Heart left ventricle (tissue), 13 donors: ENCODE measurements around the gene ATP2B2.

Experiments
- POLR2A ChIP-seq, 2 donors: fragments of 450-650 bp; IDR thresholded peaks; one replicate each; pipeline ENCODE4 v1.6.1; 2017; ENCODE audit warnings: antibody characterized with exemption in 2 of 2, mild to moderate bottlenecking in 2 of 2, moderate library complexity in 2 of 2
- TF ChIP-seq, protein P1 (sequence below), 12 donors: fragments of 200-600 bp; sonication (generic) in 4 of 12; IDR thresholded peaks; one replicate each; pipeline versions ENCODE4 v1.5.0 to v1.8.0; 2018 to 2022; ENCODE audit warnings: antibody characterized with exemption in 12 of 12, mild to moderate bottlenecking in 5 of 12
- donor health status: ischemic (EF 13 %, LVEDD 7.1; RV severe dilation, severe dysfunction).
- donor health status: DM: no; HTN: yes; CAD: no.
- donor health status: DM: no; HTN: no; CAD: no.
- donor health status: ischemic (EF 25% LVEDD 6.9; RV normal size, moderate dysfunction).
- donor health status: ischemic (EF 25% LVEDD 5.7; RV mildly dilated, moderate dysfunction).
- donor health status: ischemic (EF 35%, LVEDD 5.7; RV mildly dilated, moderate dysfunction).
- donor health status: nonischemic (EF 11% LVEDD 7.7; RV severe dilation, severe dysfunction).
- donor health status: DM: yes; HTN: yes; CAD: no.
- donor health status: PGD.
- donor health status: ischemic (EF 29% LVEDD 5.4; RV normal size, mild dysfunction).
- donor health status: nonischemic (EF 23%, LVEDD 6.1; RV moderate dilation, normal function).

DNA sequence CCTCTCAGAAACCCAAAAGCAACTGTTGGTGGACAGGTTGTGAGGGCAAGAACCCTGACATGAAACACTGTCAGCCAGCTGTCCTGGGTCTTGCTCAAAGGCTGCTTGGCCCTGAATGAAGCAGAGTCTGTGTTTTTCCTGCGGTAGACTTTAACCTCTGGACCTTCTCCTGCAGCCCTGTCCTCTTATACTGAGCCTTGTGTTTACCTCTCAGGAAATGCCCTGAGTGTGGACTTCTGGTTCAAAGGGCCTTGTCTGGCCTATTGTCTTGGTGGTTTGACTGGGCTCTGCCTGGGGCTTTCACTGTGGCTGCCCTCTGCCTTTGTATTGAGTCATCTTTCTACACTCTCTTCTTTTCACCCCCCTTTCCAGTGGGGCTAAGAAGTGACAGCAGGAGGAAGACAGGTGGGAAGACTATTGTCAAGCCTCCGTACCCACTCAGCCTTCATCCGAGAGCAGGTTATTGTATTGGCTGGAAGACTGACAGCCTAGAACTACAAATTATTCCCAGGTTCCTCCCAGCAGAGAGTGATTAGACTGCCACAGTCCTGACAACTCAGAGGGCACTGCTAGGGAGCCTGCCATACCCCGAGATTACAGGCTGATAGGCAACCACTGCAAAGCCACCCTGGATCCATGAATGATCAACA lies 187.9 kb downstream of the ATP2B2 start:
- TF ChIP-seq, protein P1, sequence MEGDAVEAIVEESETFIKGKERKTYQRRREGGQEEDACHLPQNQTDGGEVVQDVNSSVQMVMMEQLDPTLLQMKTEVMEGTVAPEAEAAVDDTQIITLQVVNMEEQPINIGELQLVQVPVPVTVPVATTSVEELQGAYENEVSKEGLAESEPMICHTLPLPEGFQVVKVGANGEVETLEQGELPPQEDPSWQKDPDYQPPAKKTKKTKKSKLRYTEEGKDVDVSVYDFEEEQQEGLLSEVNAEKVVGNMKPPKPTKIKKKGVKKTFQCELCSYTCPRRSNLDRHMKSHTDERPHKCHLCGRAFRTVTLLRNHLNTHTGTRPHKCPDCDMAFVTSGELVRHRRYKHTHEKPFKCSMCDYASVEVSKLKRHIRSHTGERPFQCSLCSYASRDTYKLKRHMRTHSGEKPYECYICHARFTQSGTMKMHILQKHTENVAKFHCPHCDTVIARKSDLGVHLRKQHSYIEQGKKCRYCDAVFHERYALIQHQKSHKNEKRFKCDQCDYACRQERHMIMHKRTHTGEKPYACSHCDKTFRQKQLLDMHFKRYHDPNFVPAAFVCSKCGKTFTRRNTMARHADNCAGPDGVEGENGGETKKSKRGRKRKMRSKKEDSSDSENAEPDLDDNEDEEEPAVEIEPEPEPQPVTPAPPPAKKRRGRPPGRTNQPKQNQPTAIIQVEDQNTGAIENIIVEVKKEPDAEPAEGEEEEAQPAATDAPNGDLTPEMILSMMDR (IDR thresholded peaks at IDR 0.05): no peak
- no peak for TF ChIP-seq POLR2A (IDR thresholded peaks at IDR 0.05)
